GM19468 (cell line): ENCODE measurements around the gene DNMT1.

Experiments
- ATAC-seq: cut with Tn5 transposase; IDR thresholded peaks from one replicate; pipeline ENCODE4 v1.9.1; 2021; ENCODE audit warnings: mild to moderate bottlenecking, moderate library complexity, moderate number of reproducible peaks; ENCODE audit not compliant: unreplicated experiment; ENCODE audit errors: extremely low read depth

DNMT1 gene

DNA sequence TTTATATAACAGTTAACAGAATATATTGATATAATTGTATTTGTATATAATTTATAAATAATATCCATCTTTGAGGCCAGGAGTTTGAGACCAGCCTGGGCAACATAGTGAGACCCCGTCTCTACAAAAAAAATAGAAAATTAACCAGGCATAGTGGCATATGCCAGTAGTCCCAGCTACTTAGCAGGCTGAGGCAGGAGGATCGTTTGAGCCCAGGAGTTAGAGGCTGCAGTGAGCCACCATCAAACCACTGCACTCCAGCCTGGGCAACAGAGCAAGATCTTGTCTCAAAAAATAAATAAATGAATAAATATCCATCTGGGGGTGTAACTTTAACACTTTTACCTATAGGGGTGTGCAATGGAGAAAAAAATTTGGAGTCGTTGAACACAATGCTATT lies 110.0 kb downstream of the DNMT1 start:
- ATAC-seq: no peak

DNA sequence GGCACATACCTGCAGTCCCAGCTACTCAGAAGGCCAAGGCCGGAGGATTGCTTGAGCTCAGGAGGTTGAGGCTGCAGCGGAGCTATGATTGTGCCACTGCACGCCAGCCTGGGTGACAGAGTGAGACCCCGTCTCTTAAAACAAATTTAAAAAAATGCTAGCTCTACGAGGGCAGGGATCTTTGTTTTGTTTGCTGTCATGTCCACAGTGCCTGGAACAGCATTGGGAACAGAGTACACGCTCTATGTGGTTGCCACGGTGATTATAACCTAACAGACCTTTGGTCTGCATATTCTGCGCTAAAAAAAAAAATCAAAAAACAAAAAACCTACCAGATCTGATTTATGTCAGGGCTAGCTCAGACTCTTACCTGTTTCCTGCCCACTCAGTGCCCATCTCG lies 110.8 kb downstream of the DNMT1 start:
- no peak for ATAC-seq
